ENCODE measurements around the gene PPP1R12B. TPM values are rescaled to one million over a fixed set of nuclear protein-coding genes. Genes with fewer than 3 reads are reported as not detected.
"Not testable (repeated sequence)": the region's sequence is repeated elsewhere in the genome, so short reads cannot be mapped to it uniquely, and the experiment has no call there.

The PPP1R12B gene
- total and polyA plus RNA-seq, 4 donors: 4.0 to 31.6 (median 9.7) TPM

DNA sequence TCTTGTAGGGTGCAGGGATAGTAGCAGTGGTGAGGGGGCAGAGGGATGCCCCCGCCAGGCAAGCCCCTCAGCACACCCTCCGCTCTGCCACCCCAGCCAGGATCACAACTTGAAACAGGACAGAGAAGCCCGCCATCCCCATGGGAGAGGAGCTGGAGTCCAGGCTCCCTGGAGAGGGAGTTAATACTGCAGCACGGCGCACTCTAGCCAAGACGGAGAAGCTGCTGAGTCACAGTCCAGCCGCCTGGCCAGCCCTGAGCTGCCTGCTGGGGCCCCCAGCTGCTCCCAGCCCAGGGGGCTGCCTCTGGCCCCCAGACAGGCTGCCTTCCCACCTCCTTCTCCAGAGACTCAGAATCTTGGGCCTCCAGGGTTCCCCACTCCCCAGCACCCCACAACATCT is 274.6 kb downstream of the PPP1R12B start (continued):
- TF ChIP-seq, protein P1, sequence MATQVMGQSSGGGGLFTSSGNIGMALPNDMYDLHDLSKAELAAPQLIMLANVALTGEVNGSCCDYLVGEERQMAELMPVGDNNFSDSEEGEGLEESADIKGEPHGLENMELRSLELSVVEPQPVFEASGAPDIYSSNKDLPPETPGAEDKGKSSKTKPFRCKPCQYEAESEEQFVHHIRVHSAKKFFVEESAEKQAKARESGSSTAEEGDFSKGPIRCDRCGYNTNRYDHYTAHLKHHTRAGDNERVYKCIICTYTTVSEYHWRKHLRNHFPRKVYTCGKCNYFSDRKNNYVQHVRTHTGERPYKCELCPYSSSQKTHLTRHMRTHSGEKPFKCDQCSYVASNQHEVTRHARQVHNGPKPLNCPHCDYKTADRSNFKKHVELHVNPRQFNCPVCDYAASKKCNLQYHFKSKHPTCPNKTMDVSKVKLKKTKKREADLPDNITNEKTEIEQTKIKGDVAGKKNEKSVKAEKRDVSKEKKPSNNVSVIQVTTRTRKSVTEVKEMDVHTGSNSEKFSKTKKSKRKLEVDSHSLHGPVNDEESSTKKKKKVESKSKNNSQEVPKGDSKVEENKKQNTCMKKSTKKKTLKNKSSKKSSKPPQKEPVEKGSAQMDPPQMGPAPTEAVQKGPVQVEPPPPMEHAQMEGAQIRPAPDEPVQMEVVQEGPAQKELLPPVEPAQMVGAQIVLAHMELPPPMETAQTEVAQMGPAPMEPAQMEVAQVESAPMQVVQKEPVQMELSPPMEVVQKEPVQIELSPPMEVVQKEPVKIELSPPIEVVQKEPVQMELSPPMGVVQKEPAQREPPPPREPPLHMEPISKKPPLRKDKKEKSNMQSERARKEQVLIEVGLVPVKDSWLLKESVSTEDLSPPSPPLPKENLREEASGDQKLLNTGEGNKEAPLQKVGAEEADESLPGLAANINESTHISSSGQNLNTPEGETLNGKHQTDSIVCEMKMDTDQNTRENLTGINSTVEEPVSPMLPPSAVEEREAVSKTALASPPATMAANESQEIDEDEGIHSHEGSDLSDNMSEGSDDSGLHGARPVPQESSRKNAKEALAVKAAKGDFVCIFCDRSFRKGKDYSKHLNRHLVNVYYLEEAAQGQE (IDR thresholded peaks at IDR 0.05): no peak
- no peak for TF ChIP-seq RAD21 (IDR thresholded peaks at IDR 0.05)

DNA sequence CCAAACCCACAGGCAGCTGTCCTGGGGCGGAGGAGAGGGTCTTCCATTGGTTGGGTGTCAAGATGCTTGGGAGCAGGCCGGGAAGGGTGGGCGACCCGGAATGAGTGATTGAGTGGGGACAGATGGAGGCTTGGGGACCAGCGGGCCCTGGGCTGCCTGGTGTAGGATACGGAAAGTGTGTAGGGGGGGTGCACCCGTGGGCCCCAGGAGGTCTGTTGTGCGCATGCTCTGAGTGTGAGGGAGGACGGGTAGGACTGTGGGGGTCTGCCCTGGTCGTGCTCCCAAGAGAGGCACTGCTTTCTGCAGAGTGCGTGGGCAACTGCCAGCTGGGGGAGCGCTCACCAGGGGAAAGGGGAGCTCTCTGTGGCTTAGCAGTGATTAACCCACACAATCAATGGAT is 275.0 kb downstream of the PPP1R12B start:
- H3K4me1 ChIP-seq (ENCODE audit: control insufficient read depth in 4 of 4, insufficient read depth in 4 of 4, low read length in 3 of 4); DNase-seq (ENCODE audit: low spot score); H3K36me3 ChIP-seq (ENCODE audit: control insufficient read depth in 4 of 4, insufficient read depth in 3 of 4, low read depth in 1 of 4, low read length in 3 of 4); H3K9me3 ChIP-seq (ENCODE audit: control insufficient read depth in 4 of 4, low read length in 3 of 4); H3K4me3 ChIP-seq (ENCODE audit: low read depth in 1 of 3, low read length in 3 of 3); H3K27me3 ChIP-seq (ENCODE audit: control insufficient read depth in 4 of 4, insufficient read depth in 4 of 4, low read length in 3 of 4); H3K27ac ChIP-seq (ENCODE audit: low read depth in 1 of 2, low read length in 2 of 2); H3K9ac ChIP-seq (ENCODE audit: low read depth in 1 of 2, low read length in 2 of 2): not testable (repeated sequence)
- 78% methylated on average over 12 of the region's 12 CpGs for WGBS

DNA sequence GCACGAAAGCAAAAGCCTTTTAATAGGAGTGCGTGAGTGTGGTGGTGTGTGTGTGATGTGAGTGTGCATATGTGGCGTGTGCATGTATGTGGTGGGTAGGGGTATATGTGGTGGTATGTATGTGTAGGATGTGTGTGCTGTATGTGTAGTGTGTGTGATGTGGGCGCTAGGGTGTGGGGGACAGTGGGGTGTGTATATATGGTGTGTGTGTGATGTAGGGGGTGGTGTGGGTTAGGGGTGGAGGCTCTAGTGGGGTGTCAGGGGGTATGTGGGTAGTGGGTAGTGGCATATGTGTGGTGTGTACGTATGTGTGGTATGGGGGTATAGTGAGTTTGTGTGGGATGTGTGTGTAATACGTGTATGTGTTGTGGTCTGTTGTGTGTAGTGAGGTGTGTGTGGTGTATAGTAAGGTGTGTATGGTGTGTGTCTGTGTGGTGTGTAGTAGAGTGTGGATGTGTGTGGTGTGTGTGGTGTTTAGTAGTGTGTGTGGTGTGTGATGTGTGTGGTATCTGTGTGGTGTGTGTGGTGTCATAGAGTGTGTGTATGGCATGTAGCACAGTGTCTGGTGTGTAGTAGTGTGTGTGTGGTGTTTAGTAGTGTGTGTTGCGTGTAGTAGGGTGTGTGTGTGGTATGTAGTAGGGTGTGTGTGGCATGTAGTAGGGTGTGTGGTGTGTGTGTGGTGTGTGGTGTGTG is 275.7 kb downstream of the PPP1R12B start:
- H3K9ac ChIP-seq (ENCODE audit: low read depth in 1 of 2, low read length in 2 of 2): no peak overlapping the region
- 92% methylated on average over 7 of the region's 7 CpGs for WGBS
- no peak overlapping the region for H3K27ac ChIP-seq (ENCODE audit: low read depth in 1 of 2, low read length in 2 of 2)
- no peaks in the 10 kb centered on the region for H3K36me3 ChIP-seq (ENCODE audit: control insufficient read depth in 4 of 4, insufficient read depth in 3 of 4, low read depth in 1 of 4, low read length in 3 of 4)
- H3K4me3 ChIP-seq (ENCODE audit: low read depth in 1 of 3, low read length in 3 of 3): no peak overlapping the region
- DNase-seq (ENCODE audit: low spot score): no peak
- H3K4me1 ChIP-seq (ENCODE audit: control insufficient read depth in 4 of 4, insufficient read depth in 4 of 4, low read length in 3 of 4): peaks cover 0 to 8% (median 2%) of the 10 kb centered on the region in 4 donors
- no peaks in the 10 kb centered on the region for H3K9me3 ChIP-seq (ENCODE audit: control insufficient read depth in 4 of 4, low read length in 3 of 4)
- no peaks in the 10 kb centered on the region for H3K27me3 ChIP-seq (ENCODE audit: control insufficient read depth in 4 of 4, insufficient read depth in 4 of 4, low read length in 3 of 4)
- TF ChIP-seq JUND (IDR thresholded peaks at IDR 0.05): no peak
- no peak for TF ChIP-seq NR2F2 (IDR thresholded peaks at IDR 0.05)
- TF ChIP-seq, protein P2, sequence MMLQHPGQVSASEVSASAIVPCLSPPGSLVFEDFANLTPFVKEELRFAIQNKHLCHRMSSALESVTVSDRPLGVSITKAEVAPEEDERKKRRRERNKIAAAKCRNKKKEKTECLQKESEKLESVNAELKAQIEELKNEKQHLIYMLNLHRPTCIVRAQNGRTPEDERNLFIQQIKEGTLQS (IDR thresholded peaks at IDR 0.05): no peak
- TF ChIP-seq RXRA (IDR thresholded peaks at IDR 0.05): no peak
- no peak for TF ChIP-seq TAF1 (conservative IDR thresholded peaks at IDR 0.05)
- TF ChIP-seq FOXA2 (IDR thresholded peaks at IDR 0.05): no peak
- TF ChIP-seq, protein P1 (IDR thresholded peaks at IDR 0.05): no peak
- no peak for TF ChIP-seq FOXA1 (IDR thresholded peaks at IDR 0.05)
- no peak for TF ChIP-seq EGR1 (IDR thresholded peaks at IDR 0.05; ENCODE audit: low read depth in 2 of 2)
- TF ChIP-seq, protein P3, sequence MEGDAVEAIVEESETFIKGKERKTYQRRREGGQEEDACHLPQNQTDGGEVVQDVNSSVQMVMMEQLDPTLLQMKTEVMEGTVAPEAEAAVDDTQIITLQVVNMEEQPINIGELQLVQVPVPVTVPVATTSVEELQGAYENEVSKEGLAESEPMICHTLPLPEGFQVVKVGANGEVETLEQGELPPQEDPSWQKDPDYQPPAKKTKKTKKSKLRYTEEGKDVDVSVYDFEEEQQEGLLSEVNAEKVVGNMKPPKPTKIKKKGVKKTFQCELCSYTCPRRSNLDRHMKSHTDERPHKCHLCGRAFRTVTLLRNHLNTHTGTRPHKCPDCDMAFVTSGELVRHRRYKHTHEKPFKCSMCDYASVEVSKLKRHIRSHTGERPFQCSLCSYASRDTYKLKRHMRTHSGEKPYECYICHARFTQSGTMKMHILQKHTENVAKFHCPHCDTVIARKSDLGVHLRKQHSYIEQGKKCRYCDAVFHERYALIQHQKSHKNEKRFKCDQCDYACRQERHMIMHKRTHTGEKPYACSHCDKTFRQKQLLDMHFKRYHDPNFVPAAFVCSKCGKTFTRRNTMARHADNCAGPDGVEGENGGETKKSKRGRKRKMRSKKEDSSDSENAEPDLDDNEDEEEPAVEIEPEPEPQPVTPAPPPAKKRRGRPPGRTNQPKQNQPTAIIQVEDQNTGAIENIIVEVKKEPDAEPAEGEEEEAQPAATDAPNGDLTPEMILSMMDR (IDR thresholded peaks at IDR 0.05; ENCODE audit: low read depth, low read length, missing input control): no peak

Data from liver (tissue), 9 donors.